GM23338 (cell line): ENCODE data around the gene KRT1. TPM values are rescaled to one million over a fixed set of nuclear protein-coding genes. Genes with fewer than 3 reads are reported as not detected.

Experiments
- ATAC-seq: fragments of 200-7000 bp; cut with Tn5 transposase; 3 replicates; pipeline ENCODE4 v1.9.1; 2020
- DNase-seq: peaks from one replicate; pipeline ENCODE4 v3.0.0-alpha.2; 2015; ENCODE audit warnings: low spot score
- H2AFZ ChIP-seq: fragments of 200-600 bp; sonication (generic); 2 replicates; pipeline ENCODE4 v1.8.0; 2016; ENCODE audit warnings: antibody characterized with exemption, mild to moderate bottlenecking, moderate library complexity
- H3F3A ChIP-seq: fragments of 200-600 bp; sonication (generic); replicated peaks from 2 replicates; pipeline ENCODE4 v1.8.0; 2017; ENCODE audit warnings: antibody characterized with exemption, mixed run types, low read depth
- H3K27ac ChIP-seq: fragments of 200-600 bp; sonication (generic); 2 replicates; pipeline ENCODE4 v1.6.1; 2016; ENCODE audit warnings: low read depth
- H3K27me3 ChIP-seq: fragments of 200-600 bp; sonication (generic); 2 replicates; pipeline ENCODE4 v1.8.0; 2016; ENCODE audit warnings: mild to moderate bottlenecking, mixed run types, moderate library complexity; ENCODE audit not compliant: insufficient read depth
- H3K36me3 ChIP-seq: fragments of 200-600 bp; sonication (generic); 2 replicates; pipeline ENCODE4 v1.8.0; 2016; ENCODE audit warnings: mild to moderate bottlenecking; ENCODE audit not compliant: insufficient read depth
- H3K4me1 ChIP-seq: fragments of 200-600 bp; sonication (generic); 2 replicates; pipeline ENCODE4 v1.8.0; 2016; ENCODE audit warnings: mild to moderate bottlenecking, moderate library complexity; ENCODE audit not compliant: insufficient read depth
- H3K4me2 ChIP-seq: fragments of 200-600 bp; sonication (generic); 2 replicates; pipeline ENCODE4 v1.7.1; 2017; ENCODE audit warnings: mixed run types
- H3K4me3 ChIP-seq: fragments of 200-600 bp; sonication (generic); 2 replicates; pipeline ENCODE4 v1.6.1; 2016; ENCODE audit warnings: mixed run types
- H3K79me2 ChIP-seq: fragments of 200-600 bp; sonication (generic); replicated peaks from 2 replicates; pipeline ENCODE4 v1.8.0; 2017; ENCODE audit warnings: mild to moderate bottlenecking; ENCODE audit not compliant: insufficient read depth
- H3K9me2 ChIP-seq: fragments of 200-600 bp; sonication (generic); 2 replicates; pipeline ENCODE4 v1.8.0; 2017; ENCODE audit not compliant: insufficient read depth
- H4K20me1 ChIP-seq: fragments of 200-600 bp; sonication (generic); replicated peaks from 2 replicates; pipeline ENCODE4 v1.8.0; 2017; ENCODE audit warnings: mild to moderate bottlenecking; ENCODE audit not compliant: insufficient read depth
- H3K27ac Mint-ChIP-seq: 2 replicates; pipeline ENCODE4 v1.8.0; 2020; ENCODE audit warnings: inconsistent platforms, mild to moderate bottlenecking, moderate library complexity, mixed read lengths
- H3K27me3 Mint-ChIP-seq: 3 replicates; pipeline ENCODE4 v1.8.0; 2022; ENCODE audit warnings: low read depth, mild to moderate bottlenecking, moderate library complexity, mixed read lengths, inconsistent platforms; ENCODE audit not compliant: insufficient read depth, poor library complexity
- H3K36me3 Mint-ChIP-seq: 3 replicates; pipeline ENCODE4 v1.8.0; 2021; ENCODE audit warnings: low read depth, mild to moderate bottlenecking, inconsistent platforms, moderate library complexity, mixed read lengths
- H3K4me1 Mint-ChIP-seq: 3 replicates; pipeline ENCODE4 v1.8.0; 2020; ENCODE audit warnings: mild to moderate bottlenecking, inconsistent platforms, mixed read lengths
- H3K4me3 Mint-ChIP-seq: 3 replicates; pipeline ENCODE4 v1.8.0; 2021; ENCODE audit warnings: moderate library complexity, mild to moderate bottlenecking, inconsistent platforms, mixed read lengths
- H3K9me3 Mint-ChIP-seq: 3 replicates; pipeline ENCODE4 v1.8.0; 2020; ENCODE audit warnings: moderate library complexity, mild to moderate bottlenecking, inconsistent platforms, mixed read lengths
- EZH2phosphoT487 ChIP-seq: fragments of 200-600 bp; sonication (generic); IDR thresholded peaks from one replicate; pipeline ENCODE4 v1.8.1; 2018; ENCODE audit warnings: antibody characterized with exemption; ENCODE audit not compliant: unreplicated experiment
- JUNB ChIP-seq: IDR thresholded peaks from one replicate; pipeline ENCODE4 v1.6.1; 2016; ENCODE audit warnings: antibody characterized with exemption; ENCODE audit not compliant: unreplicated experiment
- NANOG ChIP-seq: IDR thresholded peaks from 2 replicates; pipeline ENCODE4 v1.6.1; 2016; ENCODE audit warnings: antibody characterized with exemption, borderline replicate concordance
- REST ChIP-seq: IDR thresholded peaks from one replicate; pipeline ENCODE4 v1.6.1; 2018; ENCODE audit warnings: antibody characterized with exemption; ENCODE audit not compliant: unreplicated experiment
- STAT1 ChIP-seq: IDR thresholded peaks from one replicate; pipeline ENCODE4 v1.6.1; 2016; ENCODE audit warnings: antibody characterized with exemption; ENCODE audit not compliant: unreplicated experiment
- ZNF331 ChIP-seq: fragments of 250-450 bp; sonication (Bioruptor Pico); IDR thresholded peaks from 2 replicates; pipeline ENCODE4 v1.5.0; 2020; ENCODE audit warnings: low read depth, mild to moderate bottlenecking, moderate library complexity
- ZNF462 ChIP-seq: fragments of 250-450 bp; sonication (Bioruptor Pico); IDR thresholded peaks from 2 replicates; pipeline ENCODE4 v1.5.0; 2020; ENCODE audit warnings: mild to moderate bottlenecking, moderate library complexity
- polyA plus RNA-seq: library from polyadenylated mRNA; unstranded; fragments of >200 nt; fragmentation: Nextera tagmentation; extraction: Ambion mirVana; gene quantifications from 2 replicates; pipeline ENCODE4 v1.2.1, GENCODE V29; 2016
- total RNA-seq: library from RNA; depleted of rRNA; stranded (reverse); fragments of >200 nt; shearing (Covaris generic); gene quantifications from 2 replicates; pipeline ENCODE4 v1.2.3, GENCODE V29; 2014
- TF ChIP-seq, protein P1 (sequence below): IDR thresholded peaks from 2 replicates; pipeline ENCODE4 v1.6.1; 2016; ENCODE audit warnings: antibody characterized with exemption
- TF ChIP-seq, protein P2 (sequence below), 2 experiments: fragments of 200-600 bp in 1 of 2; sonication (generic) in 1 of 2; conservative IDR thresholded peaks; 2 replicates each; pipeline versions ENCODE4 v1.5.1 to v1.6.1; 2016 to 2017; ENCODE audit warnings: antibody characterized with exemption in 2 of 2, low read depth in 2 of 2, mild to moderate bottlenecking in 2 of 2, moderate library complexity in 1 of 2

KRT1 gene
- total and polyA plus RNA-seq, 2 experiments from 2014 or later: not detected

DNA sequence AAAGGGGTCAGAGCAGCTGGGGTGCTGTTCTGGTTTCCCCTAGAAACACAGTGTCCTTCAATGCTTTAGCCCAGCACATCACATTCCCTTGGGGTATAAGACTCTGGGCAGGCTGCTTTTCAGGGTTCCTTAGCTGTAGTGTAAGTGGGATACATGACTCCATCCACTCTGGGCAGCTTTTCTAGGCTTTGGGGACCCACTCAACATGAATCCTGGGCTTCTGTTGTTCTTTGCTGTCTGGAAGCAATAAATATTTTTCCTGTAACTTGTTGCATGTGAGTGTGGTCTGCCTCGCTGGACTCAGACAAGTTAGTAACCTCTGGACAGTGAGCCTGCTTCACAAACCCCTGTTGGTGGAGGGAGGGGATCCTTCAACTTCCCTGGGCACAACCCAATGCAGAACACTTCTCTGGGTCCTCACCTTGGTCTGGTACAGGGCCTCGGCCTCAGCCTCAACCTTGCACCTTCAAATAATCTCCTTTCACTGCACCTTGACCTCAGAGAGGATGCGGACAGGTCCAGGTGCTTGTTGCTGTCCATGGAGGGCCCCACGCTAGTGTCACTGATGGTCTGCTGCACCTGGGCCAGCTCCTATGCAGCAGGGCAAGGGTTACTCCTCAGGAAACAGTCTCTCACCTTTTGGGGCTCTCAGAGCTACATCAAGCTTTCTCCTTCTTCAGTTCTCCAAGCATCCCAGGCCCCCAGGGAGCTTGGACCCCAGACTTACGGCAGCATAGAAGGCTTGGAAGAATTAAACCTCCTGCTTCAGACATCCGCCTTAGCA is 48.3 kb downstream of the KRT1 start:
- H3K36me3 Mint-ChIP-seq: no peaks in the 10 kb centered on the region
- Histone ChIP-seq H3K79me2 (no peaks in the 10 kb centered on the region), H2AFZ (no peak overlapping the region), H3K4me1 (no peaks in the 10 kb centered on the region), H3K27me3 (no peaks in the 10 kb centered on the region), H3K4me2 (no peak overlapping the region), H3K36me3 (no peaks in the 10 kb centered on the region), H3F3A (no peaks in the 10 kb centered on the region), H3K27ac (no peak overlapping the region), H4K20me1 (no peaks in the 10 kb centered on the region), H3K4me3 (no peak overlapping the region), H3K9me2 (no peaks in the 10 kb centered on the region)
- TF ChIP-seq REST (no peak), JUNB (no peak), NANOG (no peak), STAT1 (no peak), EZH2phosphoT487 (no peak), ZNF331 (CRISPR knock-in tag) (no peak), ZNF462 (CRISPR knock-in tag) (no peak)
- TF ChIP-seq, protein P1, sequence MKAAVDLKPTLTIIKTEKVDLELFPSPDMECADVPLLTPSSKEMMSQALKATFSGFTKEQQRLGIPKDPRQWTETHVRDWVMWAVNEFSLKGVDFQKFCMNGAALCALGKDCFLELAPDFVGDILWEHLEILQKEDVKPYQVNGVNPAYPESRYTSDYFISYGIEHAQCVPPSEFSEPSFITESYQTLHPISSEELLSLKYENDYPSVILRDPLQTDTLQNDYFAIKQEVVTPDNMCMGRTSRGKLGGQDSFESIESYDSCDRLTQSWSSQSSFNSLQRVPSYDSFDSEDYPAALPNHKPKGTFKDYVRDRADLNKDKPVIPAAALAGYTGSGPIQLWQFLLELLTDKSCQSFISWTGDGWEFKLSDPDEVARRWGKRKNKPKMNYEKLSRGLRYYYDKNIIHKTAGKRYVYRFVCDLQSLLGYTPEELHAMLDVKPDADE: no peak
- TF ChIP-seq, protein P2, sequence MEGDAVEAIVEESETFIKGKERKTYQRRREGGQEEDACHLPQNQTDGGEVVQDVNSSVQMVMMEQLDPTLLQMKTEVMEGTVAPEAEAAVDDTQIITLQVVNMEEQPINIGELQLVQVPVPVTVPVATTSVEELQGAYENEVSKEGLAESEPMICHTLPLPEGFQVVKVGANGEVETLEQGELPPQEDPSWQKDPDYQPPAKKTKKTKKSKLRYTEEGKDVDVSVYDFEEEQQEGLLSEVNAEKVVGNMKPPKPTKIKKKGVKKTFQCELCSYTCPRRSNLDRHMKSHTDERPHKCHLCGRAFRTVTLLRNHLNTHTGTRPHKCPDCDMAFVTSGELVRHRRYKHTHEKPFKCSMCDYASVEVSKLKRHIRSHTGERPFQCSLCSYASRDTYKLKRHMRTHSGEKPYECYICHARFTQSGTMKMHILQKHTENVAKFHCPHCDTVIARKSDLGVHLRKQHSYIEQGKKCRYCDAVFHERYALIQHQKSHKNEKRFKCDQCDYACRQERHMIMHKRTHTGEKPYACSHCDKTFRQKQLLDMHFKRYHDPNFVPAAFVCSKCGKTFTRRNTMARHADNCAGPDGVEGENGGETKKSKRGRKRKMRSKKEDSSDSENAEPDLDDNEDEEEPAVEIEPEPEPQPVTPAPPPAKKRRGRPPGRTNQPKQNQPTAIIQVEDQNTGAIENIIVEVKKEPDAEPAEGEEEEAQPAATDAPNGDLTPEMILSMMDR (conservative IDR thresholded peaks at IDR 0.05; ENCODE audit: low read depth in 2 of 2): no peak
- H3K4me3 Mint-ChIP-seq: no peak overlapping the region
- H3K9me3 Mint-ChIP-seq: no peaks in the 10 kb centered on the region
- peaks cover 2% of the 10 kb centered on the region for H3K27me3 Mint-ChIP-seq
- ATAC-seq (no peak), DNase-seq (no peak)
- peaks cover 3% of the 10 kb centered on the region for H3K4me1 Mint-ChIP-seq
- no peak overlapping the region for H3K27ac Mint-ChIP-seq
